Breast epithelium (tissue), 4 donors: Measurements from ENCODE around the gene TNFAIP1. TPM values are rescaled to one million over a fixed set of nuclear protein-coding genes. Genes with fewer than 3 reads are reported as not detected.

Experiments
- DNase-seq, 2 donors: peaks; one replicate each; pipeline ENCODE4 v3.0.0-alpha.2; 2019; ENCODE audit warnings: low spot score in 2 of 2
- H3K27ac ChIP-seq, 2 donors: fragments of 200-600 bp; sonication (generic) in 1 of 2; one replicate each; pipeline ENCODE4 v1.5.1; 2016 to 2019; ENCODE audit warnings: mild to moderate bottlenecking in 1 of 2
- H3K27me3 ChIP-seq, 2 donors: fragments of 200-600 bp; sonication (generic) in 1 of 2; one replicate each; pipeline versions ENCODE4 v1.5.1 to v1.6.0; 2017 to 2019; ENCODE audit warnings: control low read depth in 1 of 2, mild to moderate bottlenecking in 1 of 2
- H3K36me3 ChIP-seq: fragments of 200-600 bp; one replicate; pipeline ENCODE4 v1.5.1; 2019
- H3K4me1 ChIP-seq, 2 donors: fragments of 200-600 bp; sonication (generic); one replicate each; pipeline ENCODE4 v1.5.1; 2016 to 2019; ENCODE audit warnings: control low read depth in 1 of 2
- H3K4me3 ChIP-seq, 3 donors: fragments of 200-600 bp; sonication (generic); 1 replicate in 2 of 3; 2 replicates in 1 of 3; pipeline ENCODE4 v1.5.1; 2016 to 2019; ENCODE audit warnings: mild to moderate bottlenecking in 3 of 3, moderate library complexity in 2 of 3
- H3K9me3 ChIP-seq, 2 donors: fragments of 200-600 bp; sonication (generic) in 1 of 2; one replicate each; pipeline ENCODE4 v1.5.1; 2016 to 2019; ENCODE audit warnings: control low read depth in 1 of 2
- CTCF ChIP-seq, 3 donors: fragments of 450-650 bp; IDR thresholded peaks; one replicate each; pipeline ENCODE4 v1.5.1; 2016 to 2017; ENCODE audit warnings: antibody characterized with exemption in 3 of 3, mild to moderate bottlenecking in 3 of 3, moderate library complexity in 3 of 3
- POLR2A ChIP-seq: fragments of 450-650 bp; IDR thresholded peaks from one replicate; pipeline ENCODE4 v1.6.1; 2016; ENCODE audit warnings: antibody characterized with exemption, mild to moderate bottlenecking, moderate library complexity
- POLR2AphosphoS5 ChIP-seq, 3 donors: sonication (generic); formaldehyde crosslinking; IDR thresholded peaks; one replicate each; pipeline ENCODE4 v1.6.1; 2017; ENCODE audit warnings: antibody characterized with exemption in 3 of 3
- intact Hi-C: fragments of 100-400 bp; cut with DNase I; formaldehyde crosslinking; loops from one replicate; pipeline ENCODE4 v1.15.1; 2023; ENCODE audit warnings: low total_unique reads
- total RNA-seq, 3 donors: library from RNA; depleted of rRNA; stranded (reverse); fragments of >200 nt; gene quantifications; one replicate each; pipeline ENCODE4 v1.1.0, GENCODE V29; 2016

TNFAIP1 gene
- total RNA-seq, 3 donors from 2014 or later: 15.5 to 31.9 (median 28.5) TPM

- no peaks in the 10 kb centered on the region for H3K27me3 ChIP-seq
- DNase-seq: no peak
- H3K4me1 ChIP-seq: no peaks in the 10 kb centered on the region
- intact Hi-C loops: no loop called here
- H3K27ac ChIP-seq: no peak overlapping the region
- H3K36me3 ChIP-seq: no peaks in the 10 kb centered on the region
- H3K9me3 ChIP-seq: no peaks in the 10 kb centered on the region
- H3K4me3 ChIP-seq: no peak overlapping the region
- TF ChIP-seq CTCF (IDR thresholded peaks at IDR 0.05): no peak
- no peak for TF ChIP-seq POLR2AphosphoS5 (IDR thresholded peaks at IDR 0.05)
- no peak for TF ChIP-seq POLR2A
Observed at GRCh38 chr17:28293994-28294393, 41.6 kb upstream of the TNFAIP1 start.

GRCh38 chr17:28295677-28296578, 39.6 kb upstream of the TNFAIP1 start:
- no peak for DNase-seq
- H3K27ac ChIP-seq: no peak overlapping the region
- no peaks in the 10 kb centered on the region for H3K36me3 ChIP-seq
- TF ChIP-seq POLR2A (no peak), CTCF (IDR thresholded peaks at IDR 0.05) (no peak), POLR2AphosphoS5 (IDR thresholded peaks at IDR 0.05) (no peak)
- no peak overlapping the region for H3K4me3 ChIP-seq
- no peaks in the 10 kb centered on the region for H3K4me1 ChIP-seq
- intact Hi-C loops: no loop called here
- H3K9me3 ChIP-seq: no peaks in the 10 kb centered on the region
- H3K27me3 ChIP-seq: no peaks in the 10 kb centered on the region

GRCh38 chr17:28298449-28298848, 37.1 kb upstream of the TNFAIP1 start:
- intact Hi-C loops: no loop called here
- H3K36me3 ChIP-seq: no peaks in the 10 kb centered on the region
- no peaks in the 10 kb centered on the region for H3K4me1 ChIP-seq
- no peaks in the 10 kb centered on the region for H3K27me3 ChIP-seq
- TF ChIP-seq POLR2AphosphoS5 (IDR thresholded peaks at IDR 0.05): no peak
- TF ChIP-seq CTCF (IDR thresholded peaks at IDR 0.05): no peak
- H3K4me3 ChIP-seq: no peak overlapping the region
- no peak for DNase-seq
- H3K9me3 ChIP-seq: no peaks in the 10 kb centered on the region
- H3K27ac ChIP-seq: no peak overlapping the region

GRCh38 chr17:28306954-28307401, 28.6 kb upstream of the TNFAIP1 start:
- Histone ChIP-seq H3K36me3 (no peaks in the 10 kb centered on the region), H3K4me3 (no peak overlapping the region), H3K27ac (no peak overlapping the region), H3K4me1 (no peaks in the 10 kb centered on the region), H3K27me3 (peaks cover 0 to 7% of the 10 kb centered on the region in 2 donors), H3K9me3 (no peaks in the 10 kb centered on the region)
- TF ChIP-seq POLR2AphosphoS5 (IDR thresholded peaks at IDR 0.05): no peak
- TF ChIP-seq CTCF (IDR thresholded peaks at IDR 0.05): no peak
- no peak for TF ChIP-seq POLR2A
- intact Hi-C loops: no loop called here
- no peak for DNase-seq

GRCh38 chr17:28313841-28314240, 21.7 kb upstream of the TNFAIP1 start:
- no peaks in the 10 kb centered on the region for H3K27me3 ChIP-seq
- intact Hi-C loops: no loop called here
- H3K36me3 ChIP-seq: no peaks in the 10 kb centered on the region
- TF ChIP-seq CTCF (IDR thresholded peaks at IDR 0.05): no peak
- TF ChIP-seq POLR2AphosphoS5 (IDR thresholded peaks at IDR 0.05): no peak
- no peak for TF ChIP-seq POLR2A
- H3K9me3 ChIP-seq: no peaks in the 10 kb centered on the region
- H3K27ac ChIP-seq: no peak overlapping the region
- no peaks in the 10 kb centered on the region for H3K4me1 ChIP-seq
- H3K4me3 ChIP-seq: no peak overlapping the region
- DNase-seq: no peak
